Common myeloid progenitor, CD34-positive (primary cell): ENCODE measurements around the gene THEMIS.
A peak's percentile ranks its signal among the peaks of the same experiment; 100 is the strongest.

Experiments
- CTCF ChIA-PET: fragments of 350-600 bp; sonication (Branson Sonifier 250); formaldehyde crosslinking; loops from one replicate; lab custom pipeline; 2021; ENCODE audit warnings: antibody characterized with exemption; lab: Charles Lee
- POLR2A ChIA-PET: fragments of 350-600 bp; sonication (Branson Sonifier 250); formaldehyde crosslinking; loops from one replicate; lab custom pipeline; 2021; ENCODE audit warnings: antibody characterized with exemption; lab: Charles Lee
- DNase-seq, 3 donors: peaks; one replicate each; pipeline versions ENCODE4 v3.0.0 to v3.0.0-alpha.2; 2013
- H3K27ac ChIP-seq, 2 experiments: 1 replicate in 1 of 2; 2 replicates in 1 of 2; pipeline ENCODE4 v1.7.0; 2013; ENCODE audit warnings: inconsistent platforms in 2 of 2, low read length in 2 of 2, mild to moderate bottlenecking in 2 of 2, low read depth in 1 of 2, moderate library complexity in 1 of 2; ENCODE audit not compliant: severe bottlenecking in 2 of 2, insufficient read depth in 1 of 2, poor library complexity in 1 of 2
- H3K27me3 ChIP-seq, 5 experiments: replicated peaks in 2 of 5; 1 replicate in 3 of 5; 2 replicates in 2 of 5; pipeline versions ENCODE4 v1.6.1 to v1.7.0; 2013; ENCODE audit warnings: low read length in 4 of 5, mild to moderate bottlenecking in 2 of 5, moderate library complexity in 2 of 5, inconsistent platforms in 1 of 5; ENCODE audit not compliant: insufficient read depth in 5 of 5, control insufficient read depth in 4 of 5
- H3K36me3 ChIP-seq, 4 experiments: 1 replicate in 2 of 4; 2 replicates in 2 of 4; pipeline versions ENCODE4 v1.6.1 to v1.7.0; 2013; ENCODE audit warnings: low read length in 3 of 4, control low read depth in 1 of 4, mild to moderate bottlenecking in 1 of 4; ENCODE audit not compliant: control insufficient read depth in 4 of 4, insufficient read depth in 4 of 4
- H3K4me1 ChIP-seq, 4 experiments: 1 replicate in 3 of 4; 2 replicates in 1 of 4; pipeline versions ENCODE4 v1.6.1 to v1.7.1; 2013; ENCODE audit warnings: low read length in 3 of 4, mild to moderate bottlenecking in 3 of 4, control low read depth in 1 of 4, inconsistent platforms in 1 of 4, moderate library complexity in 1 of 4; ENCODE audit not compliant: control insufficient read depth in 4 of 4, insufficient read depth in 4 of 4; ENCODE audit errors: control extremely low read depth in 1 of 4
- H3K4me3 ChIP-seq, 7 experiments: 1 replicate in 4 of 7; 2 replicates in 3 of 7; pipeline versions ENCODE4 v1.5.1 to v1.7.0; 2013; ENCODE audit warnings: mild to moderate bottlenecking in 7 of 7, low read length in 6 of 7, moderate library complexity in 6 of 7, inconsistent platforms in 2 of 7, low read depth in 2 of 7, control low read depth in 1 of 7; ENCODE audit not compliant: insufficient read depth in 4 of 7, control insufficient read depth in 1 of 7; ENCODE audit errors: extremely low read depth in 1 of 7
- H3K9me3 ChIP-seq, 5 experiments: 1 replicate in 4 of 5; 2 replicates in 1 of 5; pipeline versions ENCODE4 v1.6.1 to v1.7.1; 2013; ENCODE audit warnings: low read length in 4 of 5, mild to moderate bottlenecking in 2 of 5, inconsistent platforms in 1 of 5, low read depth in 1 of 5, moderate library complexity in 1 of 5; ENCODE audit not compliant: control insufficient read depth in 4 of 5, insufficient read depth in 2 of 5; ENCODE audit errors: control extremely low read depth in 1 of 5
- WGBS: methylation state at CpG from one replicate; pipeline ENCODE4 v1.1.5; 2013; ENCODE audit not compliant: insufficient coverage; 5-methylcytosine and 5-hydroxymethylcytosine counted together

The THEMIS gene

GRCh38 chr6:127879685-127880084 lies 21.2 kb downstream of the THEMIS start:
- H3K4me1 ChIP-seq: peaks cover 0 to 24% (median 5%) of the 10 kb centered on the region in 4 experiments
- ChIA-PET CTCF (interaction anchor here (1.0 kb wide), 1 partner anchor 25 kb away, joined by 3 read pairs; no protein-coding TSS in a partner anchor), POLR2A (interaction anchor here (0.6 kb wide), 1 partner anchor 180 kb away, joined by 5 read pairs; no protein-coding TSS in a partner anchor)
- H3K27me3 ChIP-seq: no peaks in the 10 kb centered on the region
- DNase-seq: peak in 2 of 3 donors; percentile 29 to 41
- no peak overlapping the region for H3K27ac ChIP-seq
- no peaks in the 10 kb centered on the region for H3K36me3 ChIP-seq
- peak overlapping the region in 3 of 7 experiments; percentile 19 to 58 (median 26) for H3K4me3 ChIP-seq
- no peaks in the 10 kb centered on the region for H3K9me3 ChIP-seq
- WGBS: 47% methylated on average over 12 of the region's 12 CpGs

DNA sequence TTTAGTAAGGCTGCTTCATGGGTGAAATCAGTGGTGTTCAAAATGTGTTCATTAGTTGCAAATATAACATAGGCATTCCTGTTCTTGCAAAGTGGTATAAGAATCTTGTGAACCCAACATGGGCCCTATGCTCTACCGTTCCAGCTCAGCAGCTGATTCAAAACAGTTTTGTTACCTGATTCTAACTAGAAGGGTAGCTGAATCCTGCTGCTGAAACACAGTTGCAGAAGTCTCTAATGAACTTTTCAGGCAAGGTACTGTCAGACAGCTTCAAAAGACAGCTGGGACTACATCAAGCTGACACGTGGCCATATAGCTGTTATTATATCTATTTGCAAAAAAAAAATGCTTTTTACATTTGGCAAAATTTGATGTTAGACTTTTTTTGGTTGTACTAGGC lies 22.7 kb downstream of the THEMIS start:
- CTCF ChIA-PET: no interaction called here
- no peak for DNase-seq
- H3K4me1 ChIP-seq: peaks cover 0 to 24% (median 5%) of the 10 kb centered on the region in 4 experiments

GRCh38 chr6:127877231-127877630 lies 23.6 kb downstream of the THEMIS start:
- H3K4me1 ChIP-seq: peaks cover 0 to 24% (median 5%) of the 10 kb centered on the region in 4 experiments
- DNase-seq: no peak
- POLR2A ChIA-PET: no interaction called here
- no peaks in the 10 kb centered on the region for H3K27me3 ChIP-seq
- H3K4me3 ChIP-seq: no peak overlapping the region
- WGBS: no CpG with 5 or more reads among the region's 3 CpGs
- H3K27ac ChIP-seq: no peak overlapping the region
- H3K9me3 ChIP-seq: peaks cover 0 to 5% (median 0%) of the 10 kb centered on the region in 5 experiments
- CTCF ChIA-PET: no interaction called here
- H3K36me3 ChIP-seq: no peaks in the 10 kb centered on the region

More for the DNA sequence above, 22.7 kb downstream of the THEMIS start:
- 100% methylated on average over 1 of the region's 2 CpGs for WGBS
- peaks cover 0 to 5% (median 0%) of the 10 kb centered on the region in 5 experiments for H3K9me3 ChIP-seq
- H3K27ac ChIP-seq: no peak overlapping the region
- H3K4me3 ChIP-seq: no peak overlapping the region
- no peaks in the 10 kb centered on the region for H3K36me3 ChIP-seq
- no peaks in the 10 kb centered on the region for H3K27me3 ChIP-seq
- POLR2A ChIA-PET: no interaction called here

DNA sequence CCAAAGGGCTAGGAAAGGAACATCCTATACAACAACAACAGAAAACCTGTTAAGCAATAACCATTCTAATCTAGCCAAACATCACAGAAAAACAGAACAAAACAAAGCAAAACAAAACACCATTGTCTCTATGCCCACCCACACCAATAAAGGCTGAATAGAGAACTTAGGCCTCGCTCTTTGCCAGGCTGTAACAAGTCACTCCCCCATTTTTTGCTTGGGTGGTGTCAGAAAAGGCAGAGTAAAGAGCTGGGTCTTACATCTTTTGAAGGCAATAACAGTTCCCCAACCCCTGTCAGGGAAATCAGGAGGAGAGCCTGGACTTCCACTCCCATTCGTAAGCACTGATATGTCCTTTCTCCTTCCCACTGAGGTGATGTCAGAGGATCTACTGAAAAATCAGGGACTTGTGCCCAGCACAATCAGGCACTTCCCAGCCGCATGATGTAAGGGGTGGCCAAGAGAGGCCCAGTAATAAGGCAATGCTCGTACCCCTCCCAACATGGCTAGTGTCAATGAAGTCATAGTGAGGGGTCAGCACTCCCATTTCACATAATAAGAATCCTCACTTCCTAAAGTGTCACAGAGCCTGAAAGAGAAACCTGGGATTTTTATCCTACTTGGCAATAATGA lies 31.0 kb downstream of the THEMIS start:
- DNase-seq: no peak
- no peaks in the 10 kb centered on the region for H3K36me3 ChIP-seq
- H3K4me3 ChIP-seq: no peak overlapping the region
- ChIA-PET CTCF (interaction anchor here (1.9 kb wide), 1 partner anchor 11 kb away, joined by 6 read pairs; no protein-coding TSS in a partner anchor), POLR2A (no interaction called here)
- no peak overlapping the region for H3K27ac ChIP-seq
- 89% methylated on average over 3 of the region's 4 CpGs for WGBS
- H3K4me1 ChIP-seq: no peaks in the 10 kb centered on the region
- H3K27me3 ChIP-seq: no peaks in the 10 kb centered on the region
- peaks cover 0 to 5% (median 0%) of the 10 kb centered on the region in 5 experiments for H3K9me3 ChIP-seq

DNA sequence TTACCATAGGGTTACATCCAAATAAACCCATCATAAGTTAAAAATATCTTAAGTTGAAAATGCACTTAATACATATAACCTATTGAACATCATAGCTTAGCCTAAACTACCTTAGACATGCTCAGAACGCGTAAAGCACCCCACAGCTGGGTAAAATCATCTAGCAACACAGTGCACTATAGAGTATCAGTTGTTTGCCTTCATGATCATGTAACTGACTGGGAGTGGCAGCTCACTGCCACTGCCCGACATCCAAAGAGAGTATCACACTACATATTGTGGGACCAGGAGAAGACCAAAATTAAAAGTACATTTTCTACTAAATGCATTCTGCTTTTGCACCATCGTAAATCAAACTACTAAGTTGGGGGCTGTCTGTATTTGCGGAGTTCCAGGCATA lies 31.7 kb downstream of the THEMIS start:
- peaks cover 0 to 5% (median 0%) of the 10 kb centered on the region in 5 experiments for H3K9me3 ChIP-seq
- WGBS: 92% methylated on average over 2 of the region's 5 CpGs
- ChIA-PET CTCF (interaction anchor here (1.5 to 1.9 kb wide), 3 partner anchors 11 to 459 kb away, joined by 3 to 6 read pairs (median 6); no protein-coding TSS in a partner anchor), POLR2A (no interaction called here)
- H3K4me3 ChIP-seq: no peak overlapping the region
- H3K27ac ChIP-seq: no peak overlapping the region
- H3K4me1 ChIP-seq: no peaks in the 10 kb centered on the region
- H3K36me3 ChIP-seq: no peaks in the 10 kb centered on the region
- no peak for DNase-seq
- H3K27me3 ChIP-seq: no peaks in the 10 kb centered on the region

DNA sequence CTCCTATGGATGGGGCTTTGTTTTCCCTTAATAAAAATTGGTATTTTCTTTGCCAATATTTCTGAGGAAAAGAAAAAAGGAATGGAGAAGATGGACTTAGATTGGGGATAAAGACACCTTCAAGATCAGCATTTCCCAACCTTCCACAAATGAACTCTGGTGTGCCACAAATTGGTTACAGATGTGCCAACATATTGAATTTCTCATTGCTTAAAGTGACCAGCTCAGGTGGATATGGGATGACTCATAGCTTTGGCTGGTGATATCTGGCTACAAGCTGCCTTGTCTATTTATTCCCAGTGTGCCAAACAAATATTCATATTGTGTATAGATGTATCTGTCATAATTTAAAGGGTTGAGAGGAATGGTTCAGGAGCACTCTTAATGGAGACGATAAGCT lies 32.5 kb downstream of the THEMIS start:
- H3K27me3 ChIP-seq: no peaks in the 10 kb centered on the region
- no peaks in the 10 kb centered on the region for H3K36me3 ChIP-seq
- WGBS: no CpG with 5 or more reads among the region's 1 CpG
- ChIA-PET POLR2A (no interaction called here), CTCF (interaction anchor here (1.5 to 1.9 kb wide), 3 partner anchors 10 to 460 kb away, joined by 3 to 6 read pairs (median 6); no protein-coding TSS in a partner anchor)
- H3K4me1 ChIP-seq: no peaks in the 10 kb centered on the region
- H3K4me3 ChIP-seq: no peak overlapping the region
- H3K9me3 ChIP-seq: no peaks in the 10 kb centered on the region
- H3K27ac ChIP-seq: no peak overlapping the region
- no peak for DNase-seq

DNA sequence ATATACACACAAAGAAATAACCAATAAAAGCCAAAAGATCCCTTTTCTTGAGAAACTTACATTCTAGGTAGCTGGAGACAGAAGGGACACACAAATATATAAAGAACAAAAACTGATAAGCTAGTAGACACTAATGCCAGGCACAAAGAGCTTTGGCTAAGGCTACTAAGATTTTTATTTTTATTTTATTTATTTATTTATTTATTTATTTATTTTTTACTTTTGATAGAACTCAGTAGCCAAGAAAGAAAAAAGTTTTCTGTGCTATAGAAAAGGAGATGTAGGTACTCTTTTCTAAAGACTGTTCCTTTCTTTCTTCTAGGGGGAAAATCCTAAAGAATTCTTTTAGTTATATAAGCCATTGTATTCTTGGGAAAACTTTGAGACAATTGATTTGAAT lies 34.1 kb downstream of the THEMIS start:
- Histone ChIP-seq H3K27ac (no peak overlapping the region), H3K27me3 (no peaks in the 10 kb centered on the region), H3K4me1 (no peaks in the 10 kb centered on the region), H3K36me3 (no peaks in the 10 kb centered on the region), H3K4me3 (no peak overlapping the region), H3K9me3 (no peaks in the 10 kb centered on the region)
- ChIA-PET POLR2A (no interaction called here), CTCF (interaction anchor here (1.7 kb wide), 1 partner anchor 12 kb away, joined by 5 read pairs; no protein-coding TSS in a partner anchor)
- no peak for DNase-seq
